ENCODE measurements around the gene DLG1. TPM values are rescaled to one million over a fixed set of nuclear protein-coding genes. Genes with fewer than 3 reads are reported as not detected.
"Not testable (repeated sequence)": the region's sequence is repeated elsewhere in the genome, so short reads cannot be mapped to it uniquely, and the experiment has no call there.

DLG1 gene
- total RNA-seq, 2 donors from 2014 or later = 44.1 to 59.0 TPM

- intact Hi-C loops (cut with DNase I) = loop anchor here in 1 of 2 donors (5.0 kb wide), 1 partner anchor 161 kb away; no protein-coding TSS in a partner anchor
- no peak for DNase-seq
- no peak for ATAC-seq
Measured at GRCh38 chr3:197296545-197296944, 1.9 kb downstream of the DLG1 start.

GRCh38 chr3:197295871-197296270 lies 2.5 kb downstream of the DLG1 start:
- intact Hi-C loops (cut with DNase I) = loop anchor here in 1 of 2 donors (5.0 kb wide), 1 partner anchor 161 kb away; no protein-coding TSS in a partner anchor
- DNase-seq (no peak), ATAC-seq (no peak)

GRCh38 chr3:197293605-197294237 lies 4.7 kb downstream of the DLG1 start:
- intact Hi-C loops (cut with DNase I) = no loop called here

DNA sequence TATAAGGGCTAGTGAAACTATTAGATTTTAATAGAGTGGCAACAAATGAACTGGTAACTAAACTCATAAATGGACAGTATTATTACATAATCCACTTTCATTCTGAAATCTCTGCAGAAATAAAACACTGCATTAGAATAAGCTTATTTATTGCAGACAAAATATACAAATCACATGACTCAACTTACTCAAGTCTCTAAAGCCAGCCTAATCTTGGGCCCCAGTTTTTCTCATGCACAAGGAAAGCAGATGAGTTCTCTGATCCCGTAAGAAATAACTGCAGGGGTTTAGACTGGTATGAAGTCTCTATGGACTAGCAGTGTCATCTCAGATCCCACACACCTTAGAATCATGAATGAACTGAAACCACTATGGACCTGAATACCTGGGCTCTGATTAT lies 5.8 kb downstream of the DLG1 start:
- ATAC-seq (no peak), DNase-seq (no peak)
- intact Hi-C loops (cut with DNase I) = no loop called here

More at GRCh38 chr3:197293605-197294237, 4.7 kb downstream of the DLG1 start:
- DNase-seq = no peak
- no peak for ATAC-seq

GRCh38 chr3:197292083-197292646 lies 6.2 kb downstream of the DLG1 start:
- ATAC-seq (no peak), DNase-seq (no peak)
- intact Hi-C loops (cut with DNase I) = no loop called here

DNA sequence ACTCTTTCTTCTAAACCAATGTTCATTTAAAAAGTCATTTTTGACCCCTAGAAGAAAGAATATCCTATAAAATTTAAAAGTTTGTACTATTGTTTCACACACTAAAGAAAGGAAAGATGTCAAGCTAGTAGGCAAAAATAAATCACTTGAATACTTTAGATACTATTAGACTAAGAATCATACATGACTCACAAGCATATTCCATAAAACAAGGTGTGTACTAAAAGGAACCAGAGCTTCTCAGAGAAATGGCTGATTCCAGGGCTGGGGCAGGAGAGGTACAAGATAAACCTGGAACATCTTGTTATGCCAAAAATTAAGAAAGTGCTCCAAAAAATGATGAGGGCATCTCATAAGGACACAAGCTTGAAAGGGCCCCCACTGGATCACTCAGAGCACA lies 8.7 kb downstream of the DLG1 start:
- ATAC-seq (peak in 1 of 2 donors; percentile 60), DNase-seq (no peak)
- intact Hi-C loops (cut with DNase I) = no loop called here

GRCh38 chr3:197286678-197287077 lies 11.7 kb downstream of the DLG1 start:
- DNase-seq (no peak), ATAC-seq (no peak)
- intact Hi-C loops (cut with DNase I) = no loop called here

GRCh38 chr3:197285557-197285956 lies 12.9 kb downstream of the DLG1 start:
- intact Hi-C loops (cut with DNase I) = no loop called here
- ATAC-seq = no peak
- DNase-seq = no peak

- ATAC-seq = no peak
- no peak for DNase-seq
- intact Hi-C loops (cut with DNase I) = no loop called here
Measured at GRCh38 chr3:197283045-197283444, 15.4 kb downstream of the DLG1 start.

- DNase-seq (no peak), ATAC-seq (no peak)
- intact Hi-C loops (cut with DNase I) = no loop called here
Measured at GRCh38 chr3:197281849-197282248, 16.6 kb downstream of the DLG1 start.

DNA sequence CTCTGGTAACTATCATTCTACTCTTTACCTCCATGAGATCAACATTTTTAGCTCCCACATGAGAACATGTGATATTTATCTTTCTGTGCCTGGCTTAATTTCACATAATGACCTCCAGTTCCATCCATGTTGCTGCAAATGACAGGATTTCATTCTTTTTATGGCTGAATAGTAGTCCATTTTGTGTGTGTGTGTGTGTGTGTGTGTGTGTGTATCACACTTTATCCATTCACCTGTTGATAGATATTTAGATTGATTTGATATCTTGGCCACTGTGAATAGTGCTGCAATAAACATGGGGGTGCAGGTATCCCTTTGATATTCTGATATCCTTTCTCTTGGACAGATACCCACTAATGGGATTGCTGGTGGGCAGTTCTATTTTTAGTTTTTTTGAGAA lies 18.3 kb downstream of the DLG1 start:
- ATAC-seq = no peak
- intact Hi-C loops (cut with DNase I) = no loop called here
- no peak for DNase-seq

GRCh38 chr3:197278933-197279332 lies 19.5 kb downstream of the DLG1 start:
- DNase-seq = no peak
- intact Hi-C loops (cut with DNase I) = no loop called here
- no peak for ATAC-seq

DNA sequence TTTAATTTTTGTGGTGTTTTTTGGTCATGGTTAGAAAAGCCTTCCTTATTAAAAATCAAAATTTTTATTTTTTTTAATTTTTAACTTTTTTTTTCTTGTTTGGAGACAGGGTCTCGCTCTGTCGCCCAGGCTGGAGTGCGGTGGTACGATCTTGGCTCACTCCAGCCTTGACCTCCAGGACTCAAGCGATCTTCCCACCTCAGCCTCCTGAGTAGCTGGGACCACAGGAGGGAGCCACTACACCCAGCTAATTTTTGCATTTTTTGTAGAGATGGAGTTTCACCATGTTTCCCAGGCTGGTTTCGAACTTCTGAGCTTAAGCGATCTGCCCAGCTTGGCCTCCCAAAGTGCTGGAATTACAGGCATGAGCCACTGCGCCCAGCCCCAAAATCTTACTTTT lies 21.6 kb downstream of the DLG1 start:
- DNase-seq; ATAC-seq; intact Hi-C loops (cut with DNase I): not testable (repeated sequence)

DNA sequence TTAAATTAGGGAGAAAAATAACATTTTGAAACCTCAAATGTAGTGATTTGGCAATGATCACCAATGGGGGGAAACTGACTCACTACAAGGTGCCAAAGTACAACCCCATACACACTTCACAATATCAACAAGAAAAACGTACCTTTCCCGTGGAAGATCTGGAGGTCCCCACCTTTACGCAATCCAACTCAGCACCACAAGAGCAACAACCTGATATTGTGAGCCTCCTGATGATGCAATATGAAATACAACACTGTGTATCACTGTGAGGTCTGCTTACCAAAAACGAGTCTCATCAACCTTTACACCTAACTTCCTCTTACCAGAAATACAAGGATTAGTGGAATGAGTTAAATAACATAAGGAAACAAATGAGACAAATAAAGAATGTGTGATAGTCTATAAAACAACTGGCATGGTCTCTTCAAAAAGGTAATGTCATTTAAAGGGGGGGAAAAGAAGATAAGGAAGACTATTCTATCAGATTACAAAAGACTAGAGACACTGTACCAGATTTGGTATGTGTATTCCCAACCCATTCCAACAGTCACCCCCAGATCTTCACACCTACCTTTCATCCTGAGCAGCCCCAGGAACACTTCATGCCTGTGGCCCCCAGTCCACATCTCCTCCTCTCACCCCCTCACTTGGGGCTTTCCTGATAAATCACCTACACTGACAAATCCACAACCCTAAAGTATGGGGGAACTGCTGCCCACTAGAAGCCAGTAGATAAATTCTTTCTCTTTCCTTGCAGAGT lies 27.7 kb downstream of the DLG1 start:
- DNase-seq (no peak), ATAC-seq (no peak)
- intact Hi-C loops (cut with DNase I) = no loop called here

GRCh38 chr3:197269024-197269423 lies 29.4 kb downstream of the DLG1 start:
- no peak for DNase-seq
- intact Hi-C loops (cut with DNase I) = no loop called here
- no peak for ATAC-seq

DNA sequence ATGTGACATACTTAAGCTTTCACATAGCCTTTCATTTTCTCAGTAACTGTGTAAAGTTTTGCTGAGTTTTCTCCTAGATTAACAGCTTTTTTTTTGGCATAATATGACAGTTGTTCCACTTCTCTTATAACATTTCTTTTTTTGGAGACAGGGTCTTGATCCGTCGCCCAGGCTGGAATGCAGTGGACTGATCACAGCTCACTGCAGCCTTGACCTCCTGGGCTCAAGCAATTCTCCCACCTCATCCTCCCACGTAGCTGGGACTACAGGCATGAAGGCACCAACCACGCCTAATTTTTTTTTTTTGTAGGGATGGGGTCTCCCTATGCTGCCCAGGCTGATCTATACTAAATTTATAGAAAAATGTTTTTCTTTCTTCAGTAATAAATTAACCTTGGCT lies 30.1 kb downstream of the DLG1 start:
- ATAC-seq (peak; percentile 36 to 38), DNase-seq (no peak)
- intact Hi-C loops (cut with DNase I) = no loop called here

GRCh38 chr3:197266331-197266730 lies 32.1 kb downstream of the DLG1 start:
- ATAC-seq = no peak
- no peak for DNase-seq
- intact Hi-C loops (cut with DNase I) = no loop called here

- ATAC-seq (no peak), DNase-seq (no peak)
- intact Hi-C loops (cut with DNase I) = no loop called here
Measured at GRCh38 chr3:197262709-197263108, 35.7 kb downstream of the DLG1 start.

- ATAC-seq (no peak), DNase-seq (no peak)
- intact Hi-C loops (cut with DNase I) = no loop called here
Measured at GRCh38 chr3:197261164-197261509, 37.3 kb downstream of the DLG1 start.

GRCh38 chr3:197260491-197261163 lies 37.8 kb downstream of the DLG1 start:
- DNase-seq = no peak
- no peak for ATAC-seq
- intact Hi-C loops (cut with DNase I) = no loop called here
